HEK293 (cell line): ENCODE measurements around the gene PRDM15.
A peak's percentile ranks its signal among the peaks of the same experiment; 100 is the strongest.

Source experiments
- CTCF ChIA-PET: fragments of 350-600 bp; formaldehyde crosslinking; extraction: SDS; loops from one replicate; lab custom pipeline; 2021; ENCODE audit warnings: antibody characterized with exemption; lab: Yijun Ruan, JAX
- POLR2A ChIA-PET: fragments of 300-600 bp; formaldehyde crosslinking; extraction: SDS; loops from one replicate; lab custom pipeline; 2020; ENCODE audit warnings: antibody characterized with exemption, inconsistent platforms; lab: Yijun Ruan, JAX
- H3K27ac ChIP-seq: fragments of 200-500 bp; sonication (Bioruptor generic); 2 replicates; pipeline ENCODE4 v1.5.1; 2014; ENCODE audit warnings: low read depth, low read length, control low read depth, inconsistent platforms; ENCODE audit errors: extremely low read depth
- H3K36me3 ChIP-seq, 2 experiments: fragments of 200-500 bp in 1 of 2; sonication (Bioruptor generic) in 1 of 2; 1 replicate in 1 of 2; 2 replicates in 1 of 2; pipeline ENCODE4 v1.5.1; 2014 to 2017; ENCODE audit warnings: inconsistent platforms in 2 of 2, low read length in 2 of 2; ENCODE audit not compliant: control insufficient read depth in 2 of 2, insufficient read depth in 1 of 2
- H3K4me1 ChIP-seq: fragments of 200-500 bp; sonication (Bioruptor generic); 2 replicates; pipeline ENCODE4 v1.5.1; 2014; ENCODE audit warnings: mild to moderate bottlenecking, low read length, inconsistent platforms; ENCODE audit not compliant: control insufficient read depth, insufficient read depth
- H3K4me3 ChIP-seq: 2 replicates; pipeline ENCODE4 v1.5.1; 2011; ENCODE audit warnings: low read depth, mild to moderate bottlenecking, control low read depth, low read length, moderate library complexity
- H3K9me3 ChIP-seq: fragments of 200-500 bp; sonication (Bioruptor generic); 2 replicates; pipeline ENCODE4 v1.5.1; 2014; ENCODE audit warnings: low read depth, low read length, inconsistent platforms; ENCODE audit not compliant: control insufficient read depth, insufficient read depth
- GLI2 ChIP-seq: fragments of 450-650 bp; formaldehyde crosslinking; IDR thresholded peaks from 2 replicates; pipeline ENCODE4; 2017; ENCODE audit warnings: missing biosample characterization, missing genetic modification characterization, low read depth, borderline replicate concordance
- GLIS1 ChIP-seq: fragments of 450-650 bp; formaldehyde crosslinking; IDR thresholded peaks from 2 replicates; pipeline ENCODE4 v1.5.1; 2016; ENCODE audit warnings: missing biosample characterization, missing genetic modification characterization
- GLIS2 ChIP-seq: fragments of 450-650 bp; formaldehyde crosslinking; IDR thresholded peaks from 2 replicates; pipeline ENCODE4 v1.5.1; 2016; ENCODE audit warnings: missing biosample characterization, missing genetic modification characterization
- KLF16 ChIP-seq: fragments of 450-650 bp; formaldehyde crosslinking; IDR thresholded peaks from 2 replicates; pipeline ENCODE4 v1.5.1; 2017; ENCODE audit warnings: missing biosample characterization, missing genetic modification characterization
- KLF9 ChIP-seq: fragments of 450-650 bp; formaldehyde crosslinking; IDR thresholded peaks from 2 replicates; pipeline ENCODE4 v1.5.1; 2016; ENCODE audit warnings: missing biosample characterization, missing genetic modification characterization, low read depth
- MEIS1 ChIP-seq: sonication (generic); formaldehyde crosslinking; IDR thresholded peaks from 2 replicates; pipeline ENCODE4 v1.8.1; 2022; ENCODE audit warnings: missing genetic modification reagents, mild to moderate bottlenecking, borderline replicate concordance
- OVOL3 ChIP-seq: fragments of 450-650 bp; formaldehyde crosslinking; IDR thresholded peaks from 2 replicates; pipeline ENCODE4 v1.5.1; 2016; ENCODE audit warnings: missing biosample characterization, missing genetic modification characterization
- SP7 ChIP-seq: fragments of 450-650 bp; formaldehyde crosslinking; IDR thresholded peaks from 2 replicates; pipeline ENCODE4 v1.5.1; 2016; ENCODE audit warnings: missing biosample characterization, missing genetic modification characterization
- ZBTB20 ChIP-seq: fragments of 450-650 bp; formaldehyde crosslinking; IDR thresholded peaks from 2 replicates; pipeline ENCODE4 v1.5.1; 2016; ENCODE audit warnings: missing biosample characterization, missing genetic modification characterization
- ZBTB8A ChIP-seq: fragments of 450-650 bp; formaldehyde crosslinking; IDR thresholded peaks from 2 replicates; pipeline ENCODE4 v1.5.1; 2016; ENCODE audit warnings: missing biosample characterization, missing genetic modification characterization
- ZNF221 ChIP-seq: fragments of 450-650 bp; formaldehyde crosslinking; IDR thresholded peaks from 2 replicates; pipeline ENCODE4 v1.5.1; 2017; ENCODE audit warnings: missing biosample characterization, missing genetic modification characterization, borderline replicate concordance
- ZNF23 ChIP-seq: fragments of 450-650 bp; formaldehyde crosslinking; IDR thresholded peaks from 2 replicates; pipeline ENCODE4 v1.5.1; 2016; ENCODE audit warnings: missing biosample characterization, missing genetic modification characterization, borderline replicate concordance
- ZNF324 ChIP-seq: fragments of 450-650 bp; formaldehyde crosslinking; IDR thresholded peaks from 2 replicates; pipeline ENCODE4 v1.5.1; 2016; ENCODE audit warnings: missing biosample characterization, missing genetic modification characterization
- ZNF341 ChIP-seq: fragments of 450-650 bp; formaldehyde crosslinking; IDR thresholded peaks from 2 replicates; pipeline ENCODE4; 2016; ENCODE audit warnings: low read depth, missing biosample characterization, missing genetic modification characterization
- ZNF561 ChIP-seq: fragments of 450-650 bp; IDR thresholded peaks from 2 replicates; pipeline ENCODE4 v1.5.1; 2018; ENCODE audit warnings: missing biosample characterization, missing genetic modification characterization, borderline replicate concordance
- ZNF621 ChIP-seq: fragments of 450-650 bp; formaldehyde crosslinking; IDR thresholded peaks from 2 replicates; pipeline ENCODE4 v1.5.1; 2017; ENCODE audit warnings: missing biosample characterization, missing genetic modification characterization
- ZNF623 ChIP-seq: fragments of 450-650 bp; formaldehyde crosslinking; IDR thresholded peaks from 2 replicates; pipeline ENCODE4 v1.5.1; 2016; ENCODE audit warnings: missing biosample characterization, missing genetic modification characterization
- ZNF629 ChIP-seq: fragments of 450-650 bp; formaldehyde crosslinking; IDR thresholded peaks from 2 replicates; pipeline ENCODE4 v1.5.1; 2017; ENCODE audit warnings: missing biosample characterization, missing genetic modification characterization
- ZNF654 ChIP-seq: fragments of 450-650 bp; formaldehyde crosslinking; IDR thresholded peaks from 2 replicates; pipeline ENCODE4 v1.5.1; 2016; ENCODE audit warnings: low read depth, missing biosample characterization, missing genetic modification characterization
- TF ChIP-seq, protein P1 (sequence below): fragments of 450-650 bp; formaldehyde crosslinking; optimal IDR thresholded peaks from 2 replicates; pipeline ENCODE3; 2016; ENCODE audit warnings: missing biosample characterization, mild to moderate bottlenecking, missing genetic modification characterization
- TF ChIP-seq, protein P2 (sequence below): fragments of 450-650 bp; formaldehyde crosslinking; IDR thresholded peaks from 2 replicates; pipeline ENCODE4 v1.5.1; 2016; ENCODE audit warnings: missing biosample characterization, missing genetic modification characterization, borderline replicate concordance
- TF ChIP-seq, protein P3 (sequence below): fragments of 450-650 bp; formaldehyde crosslinking; IDR thresholded peaks from 2 replicates; pipeline ENCODE4 v1.5.1; 2016; ENCODE audit warnings: missing biosample characterization, missing genetic modification characterization
- TF ChIP-seq, protein P4 (sequence below): fragments of 450-650 bp; formaldehyde crosslinking; IDR thresholded peaks from 2 replicates; pipeline ENCODE4 v1.5.1; 2016; ENCODE audit warnings: missing biosample characterization, missing genetic modification characterization
- TF ChIP-seq, protein P5 (sequence below): fragments of 450-650 bp; formaldehyde crosslinking; IDR thresholded peaks from 2 replicates; pipeline ENCODE4 v1.5.1; 2016; ENCODE audit warnings: missing biosample characterization, missing genetic modification characterization, borderline replicate concordance

Gene PRDM15

DNA sequence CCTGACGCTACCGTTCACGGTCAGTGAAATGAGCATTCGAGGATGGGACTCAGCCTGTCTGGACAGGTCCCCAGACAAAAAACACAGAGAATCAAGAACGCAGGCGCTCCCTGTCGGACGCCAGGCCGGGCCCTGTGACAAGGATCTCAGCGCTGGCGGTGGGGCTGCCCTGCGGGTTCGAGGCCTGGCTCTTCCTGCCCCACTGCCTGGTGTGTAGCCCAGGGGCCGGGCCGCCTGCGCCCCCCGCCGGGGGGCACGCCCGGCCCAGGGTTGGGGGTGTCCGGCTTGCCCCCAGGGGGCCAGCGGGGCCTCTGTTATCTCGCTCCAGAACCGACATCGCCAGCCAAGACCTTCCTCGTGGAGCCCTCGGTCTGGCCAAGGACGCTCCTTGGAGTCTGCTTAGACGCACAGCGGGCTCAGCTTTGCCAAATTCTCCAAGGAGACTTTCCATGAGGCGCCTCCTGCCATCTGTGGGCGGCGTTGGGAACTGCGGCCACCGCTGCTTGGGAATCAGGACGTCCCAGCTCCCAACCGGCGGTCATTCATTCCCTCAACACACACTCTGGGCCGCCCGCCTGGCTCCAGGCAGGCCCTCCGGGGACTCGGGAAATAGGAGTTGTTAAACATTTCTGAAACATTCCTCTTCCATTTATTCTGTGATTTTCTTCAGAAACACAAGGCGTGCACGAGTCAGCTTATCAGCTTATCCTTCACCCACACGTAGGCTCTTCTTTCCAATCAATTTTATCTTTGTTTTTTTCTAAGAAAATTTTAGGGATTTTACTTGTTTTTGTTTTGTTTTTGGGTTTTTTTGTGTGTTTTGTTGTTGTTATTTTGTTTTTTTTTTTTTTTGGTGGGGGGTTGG lies 101.0 kb downstream of the PRDM15 start (continued):
- TF ChIP-seq MEIS1 (CRISPR knock-in tag) (no peak), ZNF23 (no peak), ZNF654 (tag by site-specific recombination) (peak; percentile 49), ZNF561 (peak; percentile 58; the same call in 1 of the 2 replicates), ZNF341 (tag by site-specific recombination) (no peak), ZNF221 (tag by site-specific recombination) (no peak), SP7 (tag by site-specific recombination) (peak; percentile 35; the same call in 1 of the 2 replicates), ZNF324 (tag by site-specific recombination) (no peak), GLIS1 (tag by site-specific recombination) (peak; percentile 25; the same call in 1 of the 2 replicates), GLI2 (no peak), ZBTB8A (peak; percentile 40)
- TF ChIP-seq, protein P1, sequence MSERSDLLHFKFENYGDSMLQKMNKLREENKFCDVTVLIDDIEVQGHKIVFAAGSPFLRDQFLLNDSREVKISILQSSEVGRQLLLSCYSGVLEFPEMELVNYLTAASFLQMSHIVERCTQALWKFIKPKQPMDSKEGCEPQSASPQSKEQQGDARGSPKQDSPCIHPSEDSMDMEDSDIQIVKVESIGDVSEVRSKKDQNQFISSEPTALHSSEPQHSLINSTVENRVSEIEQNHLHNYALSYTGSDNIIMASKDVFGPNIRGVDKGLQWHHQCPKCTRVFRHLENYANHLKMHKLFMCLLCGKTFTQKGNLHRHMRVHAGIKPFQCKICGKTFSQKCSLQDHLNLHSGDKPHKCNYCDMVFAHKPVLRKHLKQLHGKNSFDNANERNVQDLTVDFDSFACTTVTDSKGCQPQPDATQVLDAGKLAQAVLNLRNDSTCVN (tag by site-specific recombination): no peak
- TF ChIP-seq, protein P2, sequence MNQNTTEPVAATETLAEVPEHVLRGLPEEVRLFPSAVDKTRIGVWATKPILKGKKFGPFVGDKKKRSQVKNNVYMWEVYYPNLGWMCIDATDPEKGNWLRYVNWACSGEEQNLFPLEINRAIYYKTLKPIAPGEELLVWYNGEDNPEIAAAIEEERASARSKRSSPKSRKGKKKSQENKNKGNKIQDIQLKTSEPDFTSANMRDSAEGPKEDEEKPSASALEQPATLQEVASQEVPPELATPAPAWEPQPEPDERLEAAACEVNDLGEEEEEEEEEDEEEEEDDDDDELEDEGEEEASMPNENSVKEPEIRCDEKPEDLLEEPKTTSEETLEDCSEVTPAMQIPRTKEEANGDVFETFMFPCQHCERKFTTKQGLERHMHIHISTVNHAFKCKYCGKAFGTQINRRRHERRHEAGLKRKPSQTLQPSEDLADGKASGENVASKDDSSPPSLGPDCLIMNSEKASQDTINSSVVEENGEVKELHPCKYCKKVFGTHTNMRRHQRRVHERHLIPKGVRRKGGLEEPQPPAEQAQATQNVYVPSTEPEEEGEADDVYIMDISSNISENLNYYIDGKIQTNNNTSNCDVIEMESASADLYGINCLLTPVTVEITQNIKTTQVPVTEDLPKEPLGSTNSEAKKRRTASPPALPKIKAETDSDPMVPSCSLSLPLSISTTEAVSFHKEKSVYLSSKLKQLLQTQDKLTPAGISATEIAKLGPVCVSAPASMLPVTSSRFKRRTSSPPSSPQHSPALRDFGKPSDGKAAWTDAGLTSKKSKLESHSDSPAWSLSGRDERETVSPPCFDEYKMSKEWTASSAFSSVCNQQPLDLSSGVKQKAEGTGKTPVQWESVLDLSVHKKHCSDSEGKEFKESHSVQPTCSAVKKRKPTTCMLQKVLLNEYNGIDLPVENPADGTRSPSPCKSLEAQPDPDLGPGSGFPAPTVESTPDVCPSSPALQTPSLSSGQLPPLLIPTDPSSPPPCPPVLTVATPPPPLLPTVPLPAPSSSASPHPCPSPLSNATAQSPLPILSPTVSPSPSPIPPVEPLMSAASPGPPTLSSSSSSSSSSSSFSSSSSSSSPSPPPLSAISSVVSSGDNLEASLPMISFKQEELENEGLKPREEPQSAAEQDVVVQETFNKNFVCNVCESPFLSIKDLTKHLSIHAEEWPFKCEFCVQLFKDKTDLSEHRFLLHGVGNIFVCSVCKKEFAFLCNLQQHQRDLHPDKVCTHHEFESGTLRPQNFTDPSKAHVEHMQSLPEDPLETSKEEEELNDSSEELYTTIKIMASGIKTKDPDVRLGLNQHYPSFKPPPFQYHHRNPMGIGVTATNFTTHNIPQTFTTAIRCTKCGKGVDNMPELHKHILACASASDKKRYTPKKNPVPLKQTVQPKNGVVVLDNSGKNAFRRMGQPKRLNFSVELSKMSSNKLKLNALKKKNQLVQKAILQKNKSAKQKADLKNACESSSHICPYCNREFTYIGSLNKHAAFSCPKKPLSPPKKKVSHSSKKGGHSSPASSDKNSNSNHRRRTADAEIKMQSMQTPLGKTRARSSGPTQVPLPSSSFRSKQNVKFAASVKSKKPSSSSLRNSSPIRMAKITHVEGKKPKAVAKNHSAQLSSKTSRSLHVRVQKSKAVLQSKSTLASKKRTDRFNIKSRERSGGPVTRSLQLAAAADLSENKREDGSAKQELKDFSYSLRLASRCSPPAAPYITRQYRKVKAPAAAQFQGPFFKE (tag by site-specific recombination): no peak

DNA sequence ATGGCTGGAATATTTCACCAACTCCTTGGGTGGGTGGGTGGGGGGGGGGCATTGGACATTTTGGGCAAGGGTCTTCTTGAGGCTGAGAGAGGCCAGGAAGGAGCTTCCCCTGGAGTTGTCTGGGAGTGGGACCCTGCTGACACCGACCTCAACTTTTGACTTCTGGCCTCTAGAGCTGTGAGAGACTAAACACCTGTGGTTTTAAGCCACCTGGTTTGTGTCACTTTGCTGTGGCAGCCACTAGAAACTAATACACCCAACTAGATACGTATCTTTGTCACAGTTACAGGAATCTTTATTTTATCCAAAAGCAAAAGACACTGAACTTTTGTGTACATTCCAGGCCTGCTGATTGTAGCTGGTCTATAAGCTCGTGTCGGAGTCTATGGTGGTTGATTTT lies 102.4 kb downstream of the PRDM15 start:
- Histone ChIP-seq H3K4me1 (peaks cover 10% of the 10 kb centered on the region; the same call in 1 of the 2 replicates), H3K27ac (no peak overlapping the region), H3K4me3 (no peak overlapping the region), H3K36me3 (no peaks in the 10 kb centered on the region), H3K9me3 (no peaks in the 10 kb centered on the region)
- POLR2A ChIA-PET: interaction anchor here (0.6 to 1.2 kb wide), 3 partner anchors 8 to 14 kb away, joined by 3 to 6 read pairs (median 3); no protein-coding TSS in a partner anchor
- CTCF ChIA-PET: interaction anchor here (0.7 to 6.7 kb wide), 9 partner anchors 8 to 163 kb away, joined by 3 to 164 read pairs (median 5); no protein-coding TSS in a partner anchor
- TF ChIP-seq, protein P3, sequence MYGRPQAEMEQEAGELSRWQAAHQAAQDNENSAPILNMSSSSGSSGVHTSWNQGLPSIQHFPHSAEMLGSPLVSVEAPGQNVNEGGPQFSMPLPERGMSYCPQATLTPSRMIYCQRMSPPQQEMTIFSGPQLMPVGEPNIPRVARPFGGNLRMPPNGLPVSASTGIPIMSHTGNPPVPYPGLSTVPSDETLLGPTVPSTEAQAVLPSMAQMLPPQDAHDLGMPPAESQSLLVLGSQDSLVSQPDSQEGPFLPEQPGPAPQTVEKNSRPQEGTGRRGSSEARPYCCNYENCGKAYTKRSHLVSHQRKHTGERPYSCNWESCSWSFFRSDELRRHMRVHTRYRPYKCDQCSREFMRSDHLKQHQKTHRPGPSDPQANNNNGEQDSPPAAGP (tag by site-specific recombination): no peak
- TF ChIP-seq KLF9 (tag by site-specific recombination) (no peak), ZNF629 (tag by site-specific recombination) (no peak), ZNF621 (tag by site-specific recombination) (no peak), ZBTB20 (no peak), OVOL3 (tag by site-specific recombination) (no peak), GLIS2 (tag by site-specific recombination) (no peak), KLF16 (tag by site-specific recombination) (no peak), ZNF623 (no peak)
- TF ChIP-seq, protein P4, sequence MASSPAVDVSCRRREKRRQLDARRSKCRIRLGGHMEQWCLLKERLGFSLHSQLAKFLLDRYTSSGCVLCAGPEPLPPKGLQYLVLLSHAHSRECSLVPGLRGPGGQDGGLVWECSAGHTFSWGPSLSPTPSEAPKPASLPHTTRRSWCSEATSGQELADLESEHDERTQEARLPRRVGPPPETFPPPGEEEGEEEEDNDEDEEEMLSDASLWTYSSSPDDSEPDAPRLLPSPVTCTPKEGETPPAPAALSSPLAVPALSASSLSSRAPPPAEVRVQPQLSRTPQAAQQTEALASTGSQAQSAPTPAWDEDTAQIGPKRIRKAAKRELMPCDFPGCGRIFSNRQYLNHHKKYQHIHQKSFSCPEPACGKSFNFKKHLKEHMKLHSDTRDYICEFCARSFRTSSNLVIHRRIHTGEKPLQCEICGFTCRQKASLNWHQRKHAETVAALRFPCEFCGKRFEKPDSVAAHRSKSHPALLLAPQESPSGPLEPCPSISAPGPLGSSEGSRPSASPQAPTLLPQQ (tag by site-specific recombination): no peak
- TF ChIP-seq, protein P5, sequence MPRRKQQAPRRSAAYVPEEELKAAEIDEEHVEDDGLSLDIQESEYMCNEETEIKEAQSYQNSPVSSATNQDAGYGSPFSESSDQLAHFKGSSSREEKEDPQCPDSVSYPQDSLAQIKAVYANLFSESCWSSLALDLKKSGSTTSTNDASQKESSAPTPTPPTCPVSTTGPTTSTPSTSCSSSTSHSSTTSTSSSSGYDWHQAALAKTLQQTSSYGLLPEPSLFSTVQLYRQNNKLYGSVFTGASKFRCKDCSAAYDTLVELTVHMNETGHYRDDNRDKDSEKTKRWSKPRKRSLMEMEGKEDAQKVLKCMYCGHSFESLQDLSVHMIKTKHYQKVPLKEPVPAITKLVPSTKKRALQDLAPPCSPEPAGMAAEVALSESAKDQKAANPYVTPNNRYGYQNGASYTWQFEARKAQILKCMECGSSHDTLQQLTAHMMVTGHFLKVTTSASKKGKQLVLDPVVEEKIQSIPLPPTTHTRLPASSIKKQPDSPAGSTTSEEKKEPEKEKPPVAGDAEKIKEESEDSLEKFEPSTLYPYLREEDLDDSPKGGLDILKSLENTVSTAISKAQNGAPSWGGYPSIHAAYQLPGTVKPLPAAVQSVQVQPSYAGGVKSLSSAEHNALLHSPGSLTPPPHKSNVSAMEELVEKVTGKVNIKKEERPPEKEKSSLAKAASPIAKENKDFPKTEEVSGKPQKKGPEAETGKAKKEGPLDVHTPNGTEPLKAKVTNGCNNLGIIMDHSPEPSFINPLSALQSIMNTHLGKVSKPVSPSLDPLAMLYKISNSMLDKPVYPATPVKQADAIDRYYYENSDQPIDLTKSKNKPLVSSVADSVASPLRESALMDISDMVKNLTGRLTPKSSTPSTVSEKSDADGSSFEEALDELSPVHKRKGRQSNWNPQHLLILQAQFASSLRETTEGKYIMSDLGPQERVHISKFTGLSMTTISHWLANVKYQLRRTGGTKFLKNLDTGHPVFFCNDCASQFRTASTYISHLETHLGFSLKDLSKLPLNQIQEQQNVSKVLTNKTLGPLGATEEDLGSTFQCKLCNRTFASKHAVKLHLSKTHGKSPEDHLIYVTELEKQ (tag by site-specific recombination): no peak
